ENCODE measurements around the gene ENTPD6.
"Not testable (repeated sequence)": the region's sequence is repeated elsewhere in the genome, so short reads cannot be mapped to it uniquely, and the experiment has no call there.

DNA sequence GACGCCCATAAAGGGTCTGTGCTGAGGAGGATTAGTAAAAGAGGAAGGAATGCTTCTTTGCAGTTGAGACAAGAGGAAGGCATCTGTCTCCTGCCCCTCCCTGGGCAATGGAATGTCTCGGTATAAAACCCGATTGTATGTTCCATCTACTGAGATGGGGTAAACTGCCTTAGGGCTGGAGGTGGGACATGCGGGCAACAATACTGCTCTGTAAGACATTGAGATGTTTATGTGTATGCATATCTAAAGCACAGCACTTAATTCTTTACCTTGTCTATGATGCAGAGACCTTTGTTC lies 46.1 kb downstream of the ENTPD6 start:
- TF ChIP-seq, protein P1, sequence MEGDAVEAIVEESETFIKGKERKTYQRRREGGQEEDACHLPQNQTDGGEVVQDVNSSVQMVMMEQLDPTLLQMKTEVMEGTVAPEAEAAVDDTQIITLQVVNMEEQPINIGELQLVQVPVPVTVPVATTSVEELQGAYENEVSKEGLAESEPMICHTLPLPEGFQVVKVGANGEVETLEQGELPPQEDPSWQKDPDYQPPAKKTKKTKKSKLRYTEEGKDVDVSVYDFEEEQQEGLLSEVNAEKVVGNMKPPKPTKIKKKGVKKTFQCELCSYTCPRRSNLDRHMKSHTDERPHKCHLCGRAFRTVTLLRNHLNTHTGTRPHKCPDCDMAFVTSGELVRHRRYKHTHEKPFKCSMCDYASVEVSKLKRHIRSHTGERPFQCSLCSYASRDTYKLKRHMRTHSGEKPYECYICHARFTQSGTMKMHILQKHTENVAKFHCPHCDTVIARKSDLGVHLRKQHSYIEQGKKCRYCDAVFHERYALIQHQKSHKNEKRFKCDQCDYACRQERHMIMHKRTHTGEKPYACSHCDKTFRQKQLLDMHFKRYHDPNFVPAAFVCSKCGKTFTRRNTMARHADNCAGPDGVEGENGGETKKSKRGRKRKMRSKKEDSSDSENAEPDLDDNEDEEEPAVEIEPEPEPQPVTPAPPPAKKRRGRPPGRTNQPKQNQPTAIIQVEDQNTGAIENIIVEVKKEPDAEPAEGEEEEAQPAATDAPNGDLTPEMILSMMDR (IDR thresholded peaks at IDR 0.05), result not testable (repeated sequence)
- TF ChIP-seq EZH2 (IDR thresholded peaks at IDR 0.05; ENCODE audit: borderline replicate concordance, insufficient read depth, low read depth, low read length, poor library complexity, severe bottlenecking), result not testable (repeated sequence)

All from B cell (primary cell).